Fibroblast of gingiva (primary cell): ENCODE results near the gene SOX5.
"Not testable (repeated sequence)": the region's sequence is repeated elsewhere in the genome, so short reads cannot be mapped to it uniquely, and the experiment has no call there.

Source experiments
- DNase-seq: peaks from one replicate; pipeline ENCODE4 v3.0.0-alpha.2; 2011; ENCODE audit warnings: low read depth

SOX5 gene

DNA sequence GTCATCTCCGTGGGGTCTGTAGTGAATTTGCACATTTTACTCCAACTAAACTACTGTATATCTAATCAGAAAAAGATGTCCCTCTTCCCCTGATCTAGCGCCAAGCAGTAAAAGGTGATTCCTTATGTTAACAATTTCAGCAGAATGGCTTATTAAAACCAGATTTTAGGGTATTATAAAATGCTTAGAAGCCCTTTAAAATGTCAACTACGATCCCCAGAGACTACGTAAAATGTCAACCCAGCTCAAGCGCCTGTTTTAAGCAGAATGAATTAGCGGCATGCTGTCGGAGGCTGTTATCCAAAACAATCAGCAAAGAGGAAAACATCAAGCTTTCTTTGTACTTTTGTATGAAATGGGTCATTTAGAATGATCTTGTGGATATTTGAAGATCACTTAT is 408.9 kb downstream of the SOX5 start:
- DNase-seq, result peak; percentile 0

DNA sequence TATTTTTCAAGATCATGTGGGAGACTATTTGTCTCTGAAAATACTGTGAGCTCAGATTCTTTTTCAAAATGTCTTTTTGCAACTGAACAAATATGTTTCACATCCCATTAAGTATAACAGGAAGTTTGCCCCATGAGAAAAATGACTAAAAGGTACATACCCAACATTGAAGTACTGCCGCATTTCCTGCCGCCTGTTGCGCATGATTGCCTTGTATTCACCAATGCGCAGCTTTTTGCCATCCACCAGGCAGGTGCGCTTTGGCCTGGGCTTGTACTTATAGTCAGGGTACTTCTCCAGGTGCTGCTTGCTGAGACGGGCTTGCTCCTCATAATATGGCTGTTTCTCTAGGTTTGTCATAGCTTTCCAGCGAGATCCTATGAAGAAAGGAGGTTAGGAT is 413.2 kb downstream of the SOX5 start:
- DNase-seq, result no peak

DNA sequence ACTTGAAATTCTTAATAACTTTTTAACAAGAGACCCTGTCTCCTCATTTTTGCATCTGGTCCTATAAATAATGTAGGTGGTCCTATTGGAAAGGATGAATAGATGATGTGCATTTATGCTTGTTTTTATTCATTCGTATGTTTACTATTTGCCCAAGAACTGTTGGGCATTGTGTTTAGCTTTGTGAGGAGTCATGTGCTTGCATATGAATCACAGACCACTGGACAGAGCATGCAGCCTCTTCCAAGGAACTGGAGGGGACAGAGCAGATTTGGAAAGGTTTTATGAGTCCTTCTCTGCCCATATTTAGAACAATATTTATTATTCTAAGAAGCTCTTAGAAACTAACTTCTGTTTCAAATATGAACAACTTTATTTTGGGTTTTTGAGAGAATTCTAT is 414.0 kb downstream of the SOX5 start:
- DNase-seq, result no peak

DNA sequence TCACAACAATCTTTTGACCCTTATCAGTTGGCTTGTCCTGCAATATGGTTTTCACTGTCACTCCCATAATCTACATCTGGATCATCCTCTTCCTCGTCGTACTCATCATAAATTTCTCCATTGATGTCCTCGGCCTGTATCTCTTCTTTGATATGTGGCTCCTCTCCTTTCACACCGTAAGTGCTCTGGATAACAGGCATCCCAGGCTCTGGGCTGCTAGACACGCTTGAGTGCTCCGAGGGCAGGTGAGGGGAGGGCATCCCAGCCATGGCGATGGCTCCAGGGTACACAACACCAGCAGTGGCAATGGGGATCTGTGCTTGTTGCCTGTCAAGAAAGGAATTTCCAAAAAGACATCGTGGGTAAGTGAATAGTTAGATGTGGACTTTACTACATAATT is 415.3 kb downstream of the SOX5 start:
- no peak for DNase-seq

DNA sequence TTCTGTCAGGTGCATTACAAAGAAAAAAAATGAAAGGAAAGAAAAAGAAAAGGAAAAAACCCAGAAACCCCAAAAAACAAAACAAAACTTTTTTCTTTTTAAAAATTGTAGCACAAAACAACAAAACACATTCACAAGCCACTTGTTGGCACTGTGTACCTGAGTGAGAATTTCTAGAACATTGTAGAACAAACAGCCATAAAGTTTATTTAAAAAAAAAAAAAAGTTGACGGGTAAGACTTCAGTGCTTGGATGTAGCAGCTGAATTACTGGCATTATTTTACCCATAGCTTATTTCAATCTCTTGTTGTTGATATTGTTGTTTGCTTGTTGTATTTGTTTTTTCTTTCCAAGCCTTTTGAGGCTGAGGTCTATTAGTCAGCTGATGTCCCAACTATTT is 415.8 kb downstream of the SOX5 start:
- DNase-seq, result no peak

DNA sequence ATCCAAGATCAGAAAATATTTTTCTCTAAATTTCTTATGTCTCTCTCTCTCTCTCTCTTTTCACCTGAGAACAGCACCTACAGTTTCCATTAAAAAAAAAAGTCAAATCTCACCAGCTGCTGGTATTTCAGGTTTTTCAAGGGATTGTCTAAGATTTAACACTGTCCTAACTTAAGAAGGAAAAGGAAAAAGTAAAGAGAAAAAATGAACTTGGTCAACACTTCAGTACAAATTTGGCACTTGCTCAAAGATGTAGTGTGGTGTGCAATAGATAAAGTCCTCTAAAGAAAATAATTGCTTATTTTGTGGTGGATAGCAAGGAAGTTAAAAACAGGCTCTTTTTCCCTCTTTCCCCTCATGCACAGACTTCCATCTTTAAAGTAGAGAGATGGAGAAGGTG is 416.2 kb downstream of the SOX5 start:
- DNase-seq, result no peak

DNA sequence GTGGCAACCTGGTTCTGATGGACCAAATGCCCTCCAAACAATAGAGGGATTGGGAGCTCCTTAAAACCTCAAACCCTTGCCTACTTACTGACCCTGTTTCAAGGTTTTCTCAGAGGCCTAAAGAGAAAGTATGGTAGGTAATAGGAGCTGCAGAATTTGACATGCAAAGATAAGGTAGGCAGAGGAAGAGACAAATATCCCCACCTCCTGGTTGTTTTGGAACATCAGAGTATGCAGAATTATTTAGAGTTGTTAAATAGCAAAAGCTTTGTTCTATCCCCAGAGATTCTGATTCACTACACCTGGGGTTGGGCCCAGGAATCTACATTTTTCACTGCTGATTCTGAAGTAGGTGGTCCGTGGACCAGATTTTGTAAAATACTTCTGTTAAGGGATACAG is 421.2 kb downstream of the SOX5 start:
- no peak for DNase-seq

DNA sequence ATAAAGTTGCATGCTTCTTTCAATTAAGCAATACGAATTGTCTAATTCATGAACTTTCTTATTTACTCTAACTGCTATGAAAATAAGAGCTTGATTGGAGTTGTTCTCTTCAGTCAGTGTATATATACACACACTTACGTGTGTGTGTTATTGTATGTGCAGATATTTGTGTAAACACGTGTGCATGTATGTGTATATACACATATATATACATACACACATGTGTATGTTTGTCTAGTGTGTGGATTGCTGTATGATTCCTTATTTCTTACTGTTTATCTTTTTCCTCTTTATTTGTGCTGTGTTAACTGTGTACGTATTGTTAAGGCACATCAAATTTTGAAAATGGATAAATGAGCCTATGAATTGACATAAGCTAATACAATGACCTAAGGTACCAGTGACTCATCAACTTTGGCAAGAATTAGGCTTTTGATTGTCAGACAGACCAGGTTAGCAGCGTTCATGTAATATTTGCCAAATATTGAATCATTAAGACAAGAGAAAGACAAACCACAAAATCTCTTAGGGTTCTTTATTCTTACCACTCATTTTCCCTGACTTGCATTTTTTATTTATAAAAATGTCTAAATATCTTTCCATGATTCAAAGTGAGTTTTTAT is 423.9 kb downstream of the SOX5 start:
- no peak for DNase-seq

DNA sequence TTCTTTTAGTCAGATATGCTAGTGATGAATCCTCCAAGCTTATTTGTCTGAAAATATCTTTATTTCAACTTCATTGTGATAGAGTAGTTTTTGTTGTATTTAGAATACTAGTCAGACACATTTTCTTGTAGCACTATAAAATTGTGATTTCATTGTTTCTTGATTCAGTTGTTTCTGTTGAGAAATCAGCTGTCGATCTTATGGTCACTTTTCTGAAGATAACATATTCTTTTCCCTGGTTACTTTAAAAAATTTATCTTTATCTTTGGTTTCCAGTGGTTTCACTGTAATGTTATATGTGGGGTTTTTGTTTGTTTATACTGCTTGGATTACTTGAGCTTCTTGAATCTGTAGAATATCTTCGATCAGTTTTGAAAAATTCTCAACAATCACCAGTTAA is 426.1 kb downstream of the SOX5 start:
- no peak for DNase-seq

DNA sequence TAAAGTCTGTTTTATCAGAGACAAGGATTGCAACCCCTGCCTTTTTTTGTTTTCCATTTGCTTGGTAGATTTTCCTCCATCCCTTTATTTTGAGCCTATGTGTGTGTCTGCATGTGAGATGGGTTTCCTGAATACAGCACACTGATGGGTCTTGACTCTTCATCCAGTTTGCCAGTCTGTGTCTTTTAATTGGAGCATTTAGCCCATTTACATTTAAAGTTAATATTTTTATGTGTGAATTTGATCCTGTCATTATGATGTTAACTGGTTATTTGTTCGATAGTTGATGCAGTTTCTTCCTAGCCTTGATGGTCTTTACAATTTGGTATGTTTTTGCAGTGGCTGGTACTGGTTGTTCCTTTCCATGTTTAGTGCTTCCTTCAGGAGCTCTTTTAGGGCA is 430.0 kb downstream of the SOX5 start:
- not testable (repeated sequence) for DNase-seq

DNA sequence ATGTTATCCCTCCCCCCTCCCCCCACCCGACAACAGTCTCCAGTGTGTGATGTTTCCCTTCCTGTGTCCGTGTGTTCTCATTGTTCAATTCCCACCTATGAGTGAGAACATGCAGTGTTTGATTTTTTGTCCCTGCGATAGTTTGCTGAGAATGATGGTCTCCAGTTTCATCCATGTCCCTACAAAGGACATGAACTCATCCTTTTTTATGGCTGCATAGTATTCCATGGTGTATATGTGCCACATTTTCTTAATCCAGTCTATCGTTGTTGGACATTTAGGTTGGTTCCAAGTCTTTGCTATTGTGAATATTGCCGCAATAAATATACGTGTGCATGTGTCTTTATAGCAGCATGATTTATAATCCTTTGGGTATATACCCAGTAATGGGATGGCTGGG is 433.7 kb downstream of the SOX5 start:
- DNase-seq, result not testable (repeated sequence)

DNA sequence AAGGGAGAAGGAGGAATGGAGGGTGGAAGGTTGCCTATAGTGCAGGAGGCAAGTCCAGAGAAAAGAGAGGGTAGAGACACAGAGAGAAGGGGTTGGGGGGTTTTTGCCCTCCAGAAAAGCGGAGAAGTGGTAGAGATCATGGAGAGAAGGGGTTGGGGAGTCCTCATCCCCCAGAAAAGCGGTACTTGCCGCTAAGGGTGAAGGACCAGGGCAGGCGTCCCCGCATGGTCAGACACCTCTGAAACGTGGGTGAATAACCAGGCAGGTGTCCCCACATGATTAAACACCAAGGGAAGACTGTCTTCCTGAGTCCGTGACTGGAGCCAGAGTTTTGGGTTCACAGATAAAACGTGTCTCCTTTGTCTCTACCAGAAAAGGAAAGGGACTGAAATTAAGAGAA is 439.0 kb downstream of the SOX5 start:
- DNase-seq, result no peak

DNA sequence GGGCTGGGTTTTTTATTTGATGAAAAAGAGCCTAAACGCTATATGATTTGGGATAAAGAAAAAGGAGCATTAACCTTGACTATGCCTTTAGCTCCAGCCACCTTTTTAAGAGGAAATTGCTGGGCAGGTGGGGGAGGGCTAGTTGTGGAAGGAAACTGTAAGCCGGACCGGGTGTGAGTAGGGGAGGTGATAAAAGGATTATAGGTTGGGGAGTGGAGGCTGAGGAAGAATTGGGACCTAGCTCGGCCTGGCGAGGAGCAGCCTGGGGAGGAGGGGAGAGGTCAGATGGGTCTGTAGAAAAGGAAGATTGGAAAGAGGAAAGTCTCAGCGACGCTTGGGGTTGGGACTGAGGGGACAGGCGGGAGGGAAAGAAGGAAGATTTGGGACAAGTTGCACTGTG is 439.6 kb downstream of the SOX5 start:
- DNase-seq, result not testable (repeated sequence)

DNA sequence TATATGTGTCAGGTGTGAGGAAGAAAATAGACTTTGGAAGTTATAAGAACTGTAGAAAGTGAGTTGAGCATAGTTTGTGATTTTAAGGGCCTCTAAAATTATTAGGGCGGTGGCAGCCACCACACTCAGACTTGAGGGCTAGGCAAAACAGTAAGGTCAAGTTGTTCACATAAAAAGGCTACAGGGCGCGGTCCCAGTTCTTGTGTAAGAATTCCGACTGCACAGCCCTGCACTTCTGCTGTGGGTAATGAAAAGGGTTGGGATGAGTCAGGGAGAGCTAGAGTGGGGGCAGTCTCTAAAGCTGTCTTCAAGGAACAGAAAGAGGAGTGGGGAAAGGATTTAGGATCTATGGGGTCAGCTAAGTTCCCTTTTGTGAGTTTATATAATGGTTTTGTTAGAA is 441.7 kb downstream of the SOX5 start:
- DNase-seq, result not testable (repeated sequence)

DNA sequence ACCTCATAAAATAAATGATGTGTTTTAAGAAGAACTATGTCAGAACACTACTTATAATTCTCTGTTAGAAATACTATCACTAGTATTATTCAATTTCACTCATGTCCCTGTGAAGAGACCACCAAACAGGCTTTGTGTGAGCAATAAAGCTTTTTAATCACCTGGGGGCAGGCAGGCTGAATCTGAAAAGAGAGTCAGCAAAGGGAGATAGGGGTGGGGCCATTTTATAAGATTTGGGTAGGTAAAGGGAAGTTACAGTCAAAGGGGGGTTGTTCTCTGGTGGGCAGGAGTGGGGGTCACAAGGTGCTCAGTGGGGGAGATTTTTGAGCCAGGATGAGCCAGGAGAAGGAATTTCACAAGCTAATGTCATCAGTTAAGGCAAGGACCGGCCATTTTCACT is 443.7 kb downstream of the SOX5 start:
- not testable (repeated sequence) for DNase-seq

DNA sequence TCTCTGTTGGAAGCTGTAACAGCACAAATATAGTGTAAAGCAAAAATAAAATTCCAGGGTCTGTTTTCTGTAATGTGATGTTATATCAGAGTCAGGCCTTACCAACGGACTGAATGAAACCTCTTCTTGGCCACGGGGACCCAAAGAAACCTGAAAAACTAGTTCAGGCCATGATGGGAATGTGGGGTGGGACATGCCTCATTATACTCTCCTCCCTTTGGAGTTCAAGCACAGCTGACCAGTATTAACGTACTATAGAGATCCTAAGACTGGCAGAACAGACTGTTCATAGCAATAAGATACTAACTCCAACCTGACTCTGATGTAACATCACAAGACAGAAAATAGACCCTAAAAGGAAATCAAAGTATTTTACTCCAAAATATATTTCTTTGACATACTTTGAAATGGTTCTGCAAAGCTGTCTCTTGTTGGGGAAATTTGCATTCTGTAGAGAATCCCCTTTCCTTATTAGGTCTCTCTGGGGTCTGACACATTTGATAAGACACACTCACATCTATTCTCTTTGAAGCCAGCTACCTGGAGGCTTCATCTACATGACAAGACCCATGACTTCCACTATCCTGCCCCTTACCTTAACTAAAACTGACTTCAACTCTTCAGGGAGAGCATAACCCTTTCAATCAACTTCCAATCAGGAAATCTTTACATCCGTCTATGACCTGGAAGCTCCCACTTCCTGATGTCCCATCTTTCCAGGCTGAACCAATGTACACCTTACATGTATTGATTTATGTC is 444.6 kb downstream of the SOX5 start:
- no peak for DNase-seq

DNA sequence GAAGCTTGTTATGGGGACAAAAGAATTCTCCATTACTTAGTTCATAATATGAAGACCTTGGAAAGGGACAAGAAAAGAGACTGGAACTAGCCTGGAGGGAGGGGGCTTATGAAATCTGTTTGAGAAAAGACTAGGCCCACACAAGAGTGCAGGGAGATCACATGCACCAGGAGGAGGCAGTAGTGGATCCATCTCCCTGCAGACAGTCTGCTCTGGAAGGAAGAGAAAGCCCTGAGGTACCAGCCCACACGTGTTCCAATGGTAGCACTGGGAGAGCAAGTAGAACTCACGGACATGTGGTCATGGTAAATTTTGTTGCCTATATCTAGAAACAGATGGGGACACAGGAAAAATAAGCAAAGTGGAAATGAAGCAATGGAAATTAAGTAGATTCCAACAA is 445.4 kb downstream of the SOX5 start:
- DNase-seq, result no peak

DNA sequence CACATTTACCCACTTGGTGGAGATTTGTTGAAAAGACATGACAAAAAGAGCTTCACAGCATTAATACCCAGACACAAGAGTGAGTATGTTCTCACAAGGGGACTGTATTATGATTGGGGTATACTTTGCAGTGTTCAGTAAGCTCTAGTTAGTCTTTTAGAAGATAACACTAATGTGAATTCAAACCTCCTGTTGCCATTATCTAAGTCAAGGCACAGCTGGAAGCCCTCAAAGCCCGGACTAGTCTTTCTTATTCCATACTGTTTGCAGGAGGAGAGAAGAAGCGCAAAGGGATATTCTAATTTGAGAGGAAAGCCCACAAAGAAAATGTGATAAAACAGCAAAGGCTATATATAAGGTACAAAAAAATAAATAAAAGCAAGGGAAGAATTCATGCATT is 445.9 kb downstream of the SOX5 start:
- no peak for DNase-seq

DNA sequence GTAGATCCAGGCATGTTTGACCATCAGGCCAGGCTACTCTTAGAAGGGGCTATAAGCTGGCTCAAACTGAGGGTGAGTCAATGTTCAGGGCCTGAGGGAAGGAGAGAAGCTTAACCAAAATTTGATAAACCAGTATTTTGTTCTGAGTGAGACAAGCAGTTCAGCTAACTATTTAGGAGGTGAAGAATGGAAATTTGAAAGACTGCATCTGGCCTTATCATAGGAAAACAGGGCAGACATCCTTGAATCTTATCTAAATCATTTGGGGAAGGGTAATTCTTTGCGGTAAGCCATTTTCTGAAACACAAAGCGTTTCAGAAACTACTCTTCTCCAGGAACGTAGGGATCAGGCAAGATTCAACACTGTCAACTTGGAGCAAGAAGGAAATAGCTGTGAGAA is 447.2 kb downstream of the SOX5 start:
- no peak for DNase-seq

DNA sequence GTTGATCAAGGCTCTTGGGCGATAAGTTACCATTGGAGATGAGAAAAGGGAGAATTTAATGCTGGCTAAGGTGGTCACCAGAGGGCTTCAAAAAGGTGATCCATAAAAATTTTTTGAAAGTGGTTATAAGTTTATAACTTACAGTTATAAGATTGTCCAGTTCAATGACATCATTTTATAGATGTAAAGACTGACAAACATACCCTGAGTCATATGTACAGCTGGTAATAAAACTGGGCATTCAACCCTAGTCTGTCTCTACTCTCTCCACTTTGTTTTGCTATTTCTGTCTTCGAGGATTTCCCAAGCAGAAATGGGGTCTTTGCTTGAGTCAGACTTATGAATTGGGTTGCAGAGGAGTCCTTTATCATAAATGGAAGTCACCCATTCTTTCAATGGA is 454.0 kb downstream of the SOX5 start:
- DNase-seq, result no peak

DNA sequence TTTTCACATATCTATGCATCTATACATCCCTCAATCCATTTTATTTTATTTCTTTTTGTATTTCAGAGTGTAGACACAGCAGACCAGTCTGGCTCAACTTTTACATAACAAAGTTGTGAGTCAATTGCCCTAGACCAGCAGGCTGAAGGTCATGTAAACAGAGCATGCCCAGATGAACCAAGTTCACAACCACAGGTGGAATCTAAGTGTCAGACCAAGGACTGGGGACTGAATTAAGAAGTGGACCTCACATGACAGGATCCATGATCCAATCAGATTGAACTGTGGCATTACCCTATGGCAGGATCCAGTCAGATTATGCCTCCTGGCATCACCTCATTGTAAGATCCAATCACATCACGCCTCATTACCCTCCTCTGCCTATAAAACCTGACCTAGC is 455.8 kb downstream of the SOX5 start:
- no peak for DNase-seq

DNA sequence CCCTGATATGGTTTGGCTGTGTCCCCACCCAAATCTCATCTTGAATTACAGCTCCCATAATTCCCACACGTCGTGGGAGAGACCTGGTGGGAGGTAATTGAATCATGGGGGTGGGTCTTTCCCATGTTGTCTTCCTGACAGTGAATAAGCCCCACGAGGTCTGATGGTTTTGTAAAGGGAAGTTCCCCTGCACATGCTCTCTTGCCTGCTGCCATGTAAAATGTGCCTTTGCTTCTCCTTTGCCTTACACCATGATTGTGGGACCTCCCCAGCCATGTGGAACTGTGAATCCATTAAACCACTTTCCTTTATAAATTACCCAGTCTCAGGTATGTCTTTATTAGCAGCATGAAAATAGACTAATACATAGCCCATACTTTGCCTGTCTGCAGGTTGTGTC is 458.4 kb downstream of the SOX5 start:
- DNase-seq, result not testable (repeated sequence)

DNA sequence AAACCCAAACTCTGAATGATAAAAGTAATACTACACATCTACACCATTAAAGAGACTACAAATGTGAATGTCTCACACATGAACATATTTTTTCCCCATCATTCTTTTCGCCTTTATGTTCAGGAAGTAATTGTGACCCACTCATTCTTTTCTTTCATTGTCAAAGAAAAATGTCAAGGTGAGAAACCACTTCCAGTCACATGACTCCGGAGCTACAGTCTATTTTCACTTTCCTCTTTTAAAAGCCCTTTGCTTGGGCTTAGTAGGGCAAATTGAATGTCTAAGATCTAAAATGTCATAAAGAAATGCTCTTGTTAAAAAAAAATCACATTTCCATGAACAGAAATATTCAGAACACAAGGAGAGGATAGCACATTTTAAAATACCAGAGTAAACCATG is 461.3 kb downstream of the SOX5 start:
- no peak for DNase-seq

DNA sequence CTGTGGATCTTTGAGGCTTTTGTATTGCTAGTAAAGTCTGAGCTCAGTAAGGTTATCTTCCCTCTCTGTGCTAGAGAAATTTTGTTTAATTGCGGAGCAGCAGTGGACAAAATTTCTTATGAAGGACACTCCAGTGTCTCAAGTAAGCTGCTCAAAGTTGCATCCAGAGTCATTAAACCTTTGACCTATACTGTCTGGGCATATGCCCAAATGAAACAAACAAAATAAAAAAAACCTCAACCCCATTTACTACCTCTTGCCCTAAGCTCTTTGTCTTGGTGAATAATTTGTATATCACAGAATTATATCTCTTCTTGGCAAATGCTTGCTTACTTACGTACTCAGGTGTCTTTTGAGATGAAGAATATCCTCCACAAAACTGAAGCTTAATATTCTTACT is 465.2 kb downstream of the SOX5 start:
- DNase-seq, result no peak
